SK-N-SH (cell line): ENCODE data around the gene TNFSF13. TPM values are rescaled to one million over a fixed set of nuclear protein-coding genes. Genes with fewer than 3 reads are reported as not detected.

ENCODE experiments used
- CTCF ChIA-PET: fragments of 300-600, 350-600 bp; formaldehyde crosslinking; extraction: SDS; loops from one replicate; lab custom pipeline; 2021; lab: Yijun Ruan, JAX
- POLR2A ChIA-PET: fragments of 350-600 bp; sonication (Branson Sonifier 250); formaldehyde crosslinking; extraction: SDS; loops from one replicate; lab custom pipeline; 2020; ENCODE audit warnings: antibody characterized with exemption, inconsistent platforms; lab: Yijun Ruan, JAX
- DNase-seq: peaks from one replicate; pipeline ENCODE4 v3.0.0; 2012
- H2AFZ ChIP-seq: fragments of 200-600 bp; sonication (generic); 2 replicates; pipeline ENCODE4 v1.8.1; 2016; ENCODE audit warnings: antibody characterized with exemption, mild to moderate bottlenecking, low read depth
- H3F3A ChIP-seq: fragments of 200-600 bp; sonication (generic); replicated peaks from 2 replicates; pipeline ENCODE3; 2016; ENCODE audit warnings: antibody characterized with exemption, mild to moderate bottlenecking; ENCODE audit not compliant: insufficient read depth
- H3K27ac ChIP-seq, 2 experiments: fragments of 200-500 bp in 1 of 2; fragments of 200-600 bp in 1 of 2; sonication (Bioruptor generic) in 1 of 2; sonication (generic), shearing (Covaris generic) in 1 of 2; 2 replicates each; pipeline versions ENCODE4 v1.5.1 to v1.6.1; 2014 to 2016; ENCODE audit warnings: low read depth in 2 of 2, inconsistent platforms in 1 of 2, low read length in 1 of 2, mild to moderate bottlenecking in 1 of 2, mixed read lengths in 1 of 2
- H3K27me3 ChIP-seq: fragments of 200-600 bp; sonication (generic), shearing (Covaris generic); 2 replicates; pipeline ENCODE4 v1.6.1; 2016; ENCODE audit warnings: mixed run types; ENCODE audit not compliant: insufficient read depth
- H3K36me3 ChIP-seq, 2 experiments: fragments of 200-500 bp in 1 of 2; fragments of 200-600 bp in 1 of 2; sonication (Bioruptor generic) in 1 of 2; sonication (generic) in 1 of 2; replicated peaks in 1 of 2; 2 replicates each; pipeline versions ENCODE3 to v1.5.1; 2014 to 2016; ENCODE audit warnings: low read length in 1 of 2, mild to moderate bottlenecking in 1 of 2; ENCODE audit not compliant: insufficient read depth in 2 of 2, control insufficient read depth in 1 of 2
- H3K4me1 ChIP-seq, 2 experiments: fragments of 200-500 bp in 1 of 2; fragments of 200-600 bp in 1 of 2; sonication (Bioruptor generic) in 1 of 2; sonication (generic), shearing (Covaris generic) in 1 of 2; 2 replicates each; pipeline versions ENCODE4 v1.5.1 to v1.6.1; 2014 to 2016; ENCODE audit warnings: low read depth in 1 of 2, low read length in 1 of 2, mixed run types in 1 of 2; ENCODE audit not compliant: insufficient read depth in 2 of 2, control insufficient read depth in 1 of 2
- H3K4me2 ChIP-seq: fragments of 200-600 bp; sonication (generic), shearing (Covaris generic); 2 replicates; pipeline ENCODE4 v1.6.1; 2017; ENCODE audit warnings: mixed run types
- H3K4me3 ChIP-seq, 2 experiments: fragments of 200-500 bp in 1 of 2; fragments of 200-600 bp in 1 of 2; sonication (Bioruptor generic) in 1 of 2; sonication (generic), shearing (Covaris generic) in 1 of 2; 2 replicates each; pipeline versions ENCODE4 v1.5.1 to v1.8.1; 2014 to 2016; ENCODE audit warnings: low read depth in 2 of 2, inconsistent platforms in 1 of 2, low read length in 1 of 2, mild to moderate bottlenecking in 1 of 2, mixed read lengths in 1 of 2, moderate library complexity in 1 of 2
- H3K79me2 ChIP-seq: fragments of 200-600 bp; sonication (generic); 2 replicates; pipeline ENCODE4 v1.8.1; 2017; ENCODE audit warnings: mild to moderate bottlenecking; ENCODE audit not compliant: insufficient read depth
- H3K9ac ChIP-seq: fragments of 200-600 bp; sonication (generic); 2 replicates; pipeline ENCODE4 v1.6.1; 2017; ENCODE audit warnings: mixed run types
- H3K9me2 ChIP-seq: fragments of 200-600 bp; sonication (generic); 2 replicates; pipeline ENCODE4 v1.6.1; 2017; ENCODE audit warnings: mixed run types
- H3K9me3 ChIP-seq: fragments of 200-600 bp; sonication (generic); 2 replicates; pipeline ENCODE4 v1.6.1; 2017; ENCODE audit warnings: mixed run types, mild to moderate bottlenecking, moderate library complexity
- H4K20me1 ChIP-seq: fragments of 200-600 bp; sonication (generic); 2 replicates; pipeline ENCODE4 v1.6.1; 2017; ENCODE audit warnings: mild to moderate bottlenecking, mixed run types; ENCODE audit not compliant: insufficient read depth
- CTCF ChIP-seq: fragments of 200-600 bp; sonication (generic); IDR thresholded peaks from 2 replicates; pipeline ENCODE4 v1.6.1; 2017; ENCODE audit warnings: antibody characterized with exemption, mild to moderate bottlenecking, moderate library complexity
- FOSL2 ChIP-seq: IDR thresholded peaks from 2 replicates; pipeline ENCODE4 v1.4.0; 2012; ENCODE audit warnings: low read depth, mild to moderate bottlenecking, moderate library complexity, borderline replicate concordance
- GATA2 ChIP-seq: sonication (generic); formaldehyde crosslinking; IDR thresholded peaks from 2 replicates; pipeline ENCODE4 v1.5.0; 2020; ENCODE audit warnings: mild to moderate bottlenecking, missing genetic modification reagents
- MAX ChIP-seq: IDR thresholded peaks from 2 replicates; pipeline ENCODE4 v1.4.0; 2012; ENCODE audit warnings: low read depth
- POLR2AphosphoS5 ChIP-seq: IDR thresholded peaks from 2 replicates; pipeline ENCODE4 v1.6.1; 2012; ENCODE audit warnings: low read depth, low read length
- RFX5 ChIP-seq: IDR thresholded peaks from 2 replicates; pipeline ENCODE4 v1.6.1; 2012; ENCODE audit warnings: mild to moderate bottlenecking, improper control_type of control experiment, low read length
- SIN3A ChIP-seq: IDR thresholded peaks from 2 replicates; pipeline ENCODE4 v1.6.1; 2012; ENCODE audit warnings: low read depth, mild to moderate bottlenecking, low read length, moderate library complexity, borderline replicate concordance
- TAF1 ChIP-seq: IDR thresholded peaks from 2 replicates; pipeline ENCODE4 v1.6.1; 2012; ENCODE audit warnings: low read depth, mild to moderate bottlenecking, low read length, moderate library complexity, borderline replicate concordance
- TCF12 ChIP-seq: IDR thresholded peaks from 2 replicates; pipeline ENCODE4 v1.4.0; 2012
- TEAD4 ChIP-seq: IDR thresholded peaks from 2 replicates; pipeline ENCODE4 v1.4.0; 2012; ENCODE audit warnings: mild to moderate bottlenecking, borderline replicate concordance; ENCODE audit not compliant: insufficient read depth
- WGBS: methylation state at CpG from one replicate; pipeline ENCODE4 v1.1.6; 2017; ENCODE audit warnings: low lambda C conversion rate; 5-methylcytosine and 5-hydroxymethylcytosine counted together
- polyA plus RNA-seq, 3 experiments: library from polyadenylated mRNA; depleted of rRNA; stranded (reverse); fragments of >200 nt; gene quantifications; 2 replicates each; pipeline ENCODE4 v1.2.3, GENCODE V29; 2012
- TF ChIP-seq, protein P1 (sequence below): IDR thresholded peaks from 2 replicates; pipeline ENCODE4 v1.6.1; 2012; ENCODE audit warnings: mild to moderate bottlenecking, low read depth, low read length, moderate library complexity

Gene TNFSF13
- polyA plus RNA-seq, 1 of the 3 experiments (the other 2 are of a cell fraction): 2.1 TPM

DNA sequence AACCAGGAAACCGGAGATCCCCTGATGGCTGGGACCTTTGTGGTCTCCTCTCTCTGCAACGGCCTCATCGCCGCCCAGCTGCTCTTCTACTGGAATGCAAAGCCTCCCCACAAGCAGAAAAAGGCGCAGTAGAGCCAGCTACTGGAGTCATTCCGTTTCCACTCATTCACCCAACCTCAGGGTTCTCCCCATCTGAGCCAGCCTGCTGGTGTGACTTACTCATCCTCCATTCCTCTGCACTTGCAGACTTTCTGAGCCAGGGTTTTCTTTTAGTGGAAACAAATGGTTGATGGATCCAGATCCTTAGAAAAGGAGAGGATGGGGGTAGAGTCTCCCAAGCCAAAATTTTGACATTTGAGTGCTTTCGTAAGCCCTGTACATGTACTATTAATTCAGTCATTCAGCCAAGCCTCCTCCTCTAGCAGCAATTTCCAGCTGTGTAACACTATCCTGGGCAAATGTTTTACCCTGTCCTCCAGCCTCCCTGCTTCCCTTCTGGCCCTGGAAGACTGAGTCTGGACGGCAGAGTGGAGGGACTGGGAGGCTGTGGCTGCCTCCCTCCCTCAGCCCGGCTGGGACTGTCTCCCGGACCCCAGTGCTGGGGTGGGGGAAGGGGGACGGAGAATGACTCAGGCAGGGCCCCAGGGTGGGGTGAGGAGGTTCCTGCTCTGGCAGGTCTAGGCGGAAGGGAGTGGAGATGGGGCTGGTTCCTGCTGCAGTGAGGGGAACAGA is 29.0 kb downstream of the TNFSF13 start:
- TF ChIP-seq, protein P1, sequence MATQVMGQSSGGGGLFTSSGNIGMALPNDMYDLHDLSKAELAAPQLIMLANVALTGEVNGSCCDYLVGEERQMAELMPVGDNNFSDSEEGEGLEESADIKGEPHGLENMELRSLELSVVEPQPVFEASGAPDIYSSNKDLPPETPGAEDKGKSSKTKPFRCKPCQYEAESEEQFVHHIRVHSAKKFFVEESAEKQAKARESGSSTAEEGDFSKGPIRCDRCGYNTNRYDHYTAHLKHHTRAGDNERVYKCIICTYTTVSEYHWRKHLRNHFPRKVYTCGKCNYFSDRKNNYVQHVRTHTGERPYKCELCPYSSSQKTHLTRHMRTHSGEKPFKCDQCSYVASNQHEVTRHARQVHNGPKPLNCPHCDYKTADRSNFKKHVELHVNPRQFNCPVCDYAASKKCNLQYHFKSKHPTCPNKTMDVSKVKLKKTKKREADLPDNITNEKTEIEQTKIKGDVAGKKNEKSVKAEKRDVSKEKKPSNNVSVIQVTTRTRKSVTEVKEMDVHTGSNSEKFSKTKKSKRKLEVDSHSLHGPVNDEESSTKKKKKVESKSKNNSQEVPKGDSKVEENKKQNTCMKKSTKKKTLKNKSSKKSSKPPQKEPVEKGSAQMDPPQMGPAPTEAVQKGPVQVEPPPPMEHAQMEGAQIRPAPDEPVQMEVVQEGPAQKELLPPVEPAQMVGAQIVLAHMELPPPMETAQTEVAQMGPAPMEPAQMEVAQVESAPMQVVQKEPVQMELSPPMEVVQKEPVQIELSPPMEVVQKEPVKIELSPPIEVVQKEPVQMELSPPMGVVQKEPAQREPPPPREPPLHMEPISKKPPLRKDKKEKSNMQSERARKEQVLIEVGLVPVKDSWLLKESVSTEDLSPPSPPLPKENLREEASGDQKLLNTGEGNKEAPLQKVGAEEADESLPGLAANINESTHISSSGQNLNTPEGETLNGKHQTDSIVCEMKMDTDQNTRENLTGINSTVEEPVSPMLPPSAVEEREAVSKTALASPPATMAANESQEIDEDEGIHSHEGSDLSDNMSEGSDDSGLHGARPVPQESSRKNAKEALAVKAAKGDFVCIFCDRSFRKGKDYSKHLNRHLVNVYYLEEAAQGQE: no peak
- TF ChIP-seq GATA2 (CRISPR knock-in tag): no peak
- TF ChIP-seq TEAD4: 0 out of 2 replicates have a peak, but pooled peaks have one; percentile 16
- TF ChIP-seq SIN3A: 0 out of 2 replicates have a peak, but pooled peaks have one; percentile 53
- peak; percentile 69 for TF ChIP-seq FOSL2
- no peak for TF ChIP-seq RFX5
- TF ChIP-seq CTCF: 0 out of 2 replicates have a peak, but pooled peaks have one; percentile 6
- TF ChIP-seq MAX: peak; percentile 58; the same call in 1 of the 2 replicates
- peak; percentile 51; the same call in 1 of the 2 replicates for TF ChIP-seq TAF1
- no peak for TF ChIP-seq POLR2AphosphoS5
- TF ChIP-seq TCF12: peak; percentile 48; the same call in 1 of the 2 replicates
- Histone ChIP-seq H3K27me3 (no peaks in the 10 kb centered on the region), H3K9ac (peak overlapping the region; percentile 27; the same call in 1 of the 2 replicates), H3K9me2 (no peaks in the 10 kb centered on the region), H2AFZ (no peak overlapping the region), H3K79me2 (peaks cover 38% of the 10 kb centered on the region), H3K4me1 (peaks cover 26 to 41% of the 10 kb centered on the region in 2 experiments), H3K4me3 (no peak overlapping the region; a peak in 1 of 4 replicates), H3K4me2 (peak overlapping the region; percentile 68), H3F3A (peaks cover 38% of the 10 kb centered on the region), H3K9me3 (no peaks in the 10 kb centered on the region), H4K20me1 (no peaks in the 10 kb centered on the region), H3K36me3 (peaks cover 11 to 39% of the 10 kb centered on the region in 2 experiments), H3K27ac (peak overlapping the region; percentile 39 to 65)
- 36% methylated on average over 12 of the region's 12 CpGs for WGBS
- ChIA-PET POLR2A (no interaction called here), CTCF (interaction anchor here (0.8 to 2.2 kb wide), 4 partner anchors 21 to 542 kb away, joined by 3 to 8 read pairs (median 4); partner anchors contain the start of genes SENP3 and TP53)
- no peak for DNase-seq
